HCT116 (cell line): ENCODE results near the gene PTPRO. TPM values are rescaled to one million over a fixed set of nuclear protein-coding genes. Genes with fewer than 3 reads are reported as not detected.

Source experiments
- ATAC-seq: fragments of 200-7000 bp; cut with Tn5 transposase; 2 replicates; pipeline ENCODE4 v1.9.1; 2020; ENCODE audit warnings: mild to moderate bottlenecking, moderate library complexity
- BruUV-seq: library from RNA; stranded (reverse); fragments of 400-500 nt; replicated peaks from 2 replicates; lab custom pipeline; 2021; lab: Mats Ljungman, UMichigan
- CTCF ChIA-PET: fragments of 300-600 bp; sonication (Branson Sonifier 250); formaldehyde crosslinking; loops from one replicate; lab custom pipeline; 2021; ENCODE audit warnings: antibody characterized with exemption; lab: Charles Lee
- POLR2A ChIA-PET: fragments of 300-600, 350-600 bp; sonication (Branson Sonifier 250); formaldehyde crosslinking; loops from one replicate; lab custom pipeline; 2021; ENCODE audit warnings: antibody characterized with exemption; lab: Charles Lee
- RAD21 ChIA-PET, 2 experiments: fragments of 300-600 bp; sonication (Branson Sonifier 250); formaldehyde crosslinking; loops; one replicate each; lab custom pipeline; 2023; ENCODE audit warnings: low total read pairs in 2 of 2; ENCODE audit not compliant: uncharacterized antibody in 2 of 2, unreplicated experiment in 2 of 2, low non-redundant PET in 1 of 2; lab: Charles Lee
- DNase-seq: peaks from one replicate; pipeline ENCODE4 v3.0.0-alpha.2; 2010; ENCODE audit warnings: low read depth, low spot score
- H2AFZ ChIP-seq: fragments of 200-600 bp; shearing (Covaris generic), sonication (generic); 2 replicates; pipeline ENCODE4 v1.6.1; 2017; ENCODE audit warnings: low read depth, mixed run types, mixed read lengths, antibody characterized with exemption, low read length; ENCODE audit not compliant: poor library complexity, severe bottlenecking
- H3K27ac ChIP-seq: 2 replicates; pipeline ENCODE4 v1.5.1; 2012; ENCODE audit warnings: low read depth, low read length
- H3K27me3 ChIP-seq: fragments of 200-600 bp; sonication (generic); 2 replicates; pipeline ENCODE4 v1.6.1; 2016; ENCODE audit warnings: mixed run types, low read length, mixed read lengths; ENCODE audit not compliant: insufficient read depth
- H3K36me3 ChIP-seq, 2 experiments: fragments of 200-500 bp in 1 of 2; fragments of 200-600 bp in 1 of 2; sonication (Bioruptor generic) in 1 of 2; sonication (generic) in 1 of 2; 2 replicates each; pipeline versions ENCODE4 v1.5.1 to v1.6.1; 2014 to 2016; ENCODE audit warnings: low read length in 2 of 2, inconsistent platforms in 1 of 2, mixed read lengths in 1 of 2, mixed run types in 1 of 2; ENCODE audit not compliant: insufficient read depth in 2 of 2, control insufficient read depth in 1 of 2
- H3K4me1 ChIP-seq, 2 experiments: fragments of 200-600 bp in 1 of 2; sonication (generic) in 1 of 2; 2 replicates each; pipeline versions ENCODE4 v1.5.1 to v1.6.1; 2012 to 2017; ENCODE audit warnings: low read length in 2 of 2, inconsistent platforms in 1 of 2, mild to moderate bottlenecking in 1 of 2, mixed read lengths in 1 of 2, mixed run types in 1 of 2, moderate library complexity in 1 of 2; ENCODE audit not compliant: insufficient read depth in 2 of 2, control insufficient read depth in 1 of 2
- H3K4me2 ChIP-seq: fragments of 200-600 bp; sonication (generic); 2 replicates; pipeline ENCODE4 v1.6.1; 2017; ENCODE audit warnings: mixed run types, low read length, mixed read lengths
- H3K4me3 ChIP-seq, 2 experiments: fragments of 200-600 bp in 1 of 2; sonication (generic) in 1 of 2; replicated peaks in 1 of 2; 2 replicates each; pipeline ENCODE4 v1.5.1; 2011 to 2016; ENCODE audit warnings: low read length in 2 of 2, control low read depth in 1 of 2, low read depth in 1 of 2, mild to moderate bottlenecking in 1 of 2, mixed read lengths in 1 of 2, mixed run types in 1 of 2
- H3K79me2 ChIP-seq: fragments of 200-600 bp; sonication (generic); 2 replicates; pipeline ENCODE4 v1.6.1; 2017; ENCODE audit warnings: mild to moderate bottlenecking, mixed run types, low read length, moderate library complexity, mixed read lengths; ENCODE audit not compliant: insufficient read depth
- H3K9ac ChIP-seq: fragments of 200-600 bp; sonication (generic); 2 replicates; pipeline ENCODE4 v1.6.1; 2016; ENCODE audit warnings: low read length, mixed read lengths
- H3K9me2 ChIP-seq: fragments of 200-600 bp; sonication (generic), shearing (Covaris generic); 2 replicates; pipeline ENCODE4 v1.6.1; 2017; ENCODE audit warnings: mixed run types, mild to moderate bottlenecking, moderate library complexity; ENCODE audit not compliant: insufficient read depth
- H3K9me3 ChIP-seq, 2 experiments: fragments of 200-500 bp in 1 of 2; fragments of 200-600 bp in 1 of 2; sonication (Bioruptor generic) in 1 of 2; sonication (generic) in 1 of 2; 2 replicates each; pipeline ENCODE4 v1.6.1; 2014 to 2017; ENCODE audit warnings: low read length in 2 of 2, mixed read lengths in 2 of 2, inconsistent platforms in 1 of 2, low read depth in 1 of 2, mild to moderate bottlenecking in 1 of 2, mixed run types in 1 of 2, moderate library complexity in 1 of 2; ENCODE audit not compliant: control insufficient read depth in 1 of 2, insufficient read depth in 1 of 2
- H4K20me1 ChIP-seq: fragments of 200-600 bp; sonication (generic), shearing (Covaris generic); 2 replicates; pipeline ENCODE4 v1.6.1; 2017; ENCODE audit warnings: mixed run types, mild to moderate bottlenecking, moderate library complexity; ENCODE audit not compliant: insufficient read depth
- CEBPB ChIP-seq: IDR thresholded peaks from 2 replicates; pipeline ENCODE4 v1.6.1; 2012; ENCODE audit warnings: low read depth
- CTCF ChIP-seq, 3 experiments: fragments of 200-600 bp in 1 of 3; sonication (generic) in 1 of 3; IDR thresholded peaks in 2 of 3; conservative IDR thresholded peaks in 1 of 3; 2 replicates each; pipeline ENCODE4 v1.5.1; 2012 to 2017; ENCODE audit warnings: low read depth in 2 of 3, low read length in 2 of 3, antibody characterized with exemption in 1 of 3, borderline replicate concordance in 1 of 3, control low read depth in 1 of 3, mild to moderate bottlenecking in 1 of 3, mixed read lengths in 1 of 3, mixed run types in 1 of 3, moderate library complexity in 1 of 3; ENCODE audit not compliant: insufficient read depth in 1 of 3
- POLR2AphosphoS5 ChIP-seq: IDR thresholded peaks from 2 replicates; pipeline ENCODE4 v1.6.1; 2011; ENCODE audit warnings: mild to moderate bottlenecking, low read depth, low read length, moderate library complexity
- RAD21 ChIP-seq: IDR thresholded peaks from 2 replicates; pipeline ENCODE4 v1.6.1; 2012; ENCODE audit warnings: low read depth, mild to moderate bottlenecking
- REST ChIP-seq: IDR thresholded peaks from 2 replicates; pipeline ENCODE4 v1.6.1; 2012; ENCODE audit warnings: low read depth
- SIN3A ChIP-seq: IDR thresholded peaks from 2 replicates; pipeline ENCODE4 v1.6.1; 2012; ENCODE audit warnings: low read depth
- ZBTB33 ChIP-seq: IDR thresholded peaks from 2 replicates; pipeline ENCODE4 v1.6.1; 2011; ENCODE audit warnings: mild to moderate bottlenecking, low read length, moderate library complexity; ENCODE audit not compliant: insufficient replicate concordance; ENCODE audit errors: extremely low read depth
- intact Hi-C: fragments of 100-400 bp; cut with micrococcal nuclease; formaldehyde crosslinking; loops from 2 replicates; pipeline ENCODE4 v1.10.0; 2022
- total RNA-seq: library from RNA; stranded (reverse); gene quantifications from one replicate; pipeline ENCODE4 v1.2.1, GENCODE V29; 2021; ENCODE audit not compliant: unreplicated experiment

The PTPRO gene
- total RNA-seq, 1 experiment from 2014 or later: not detected

DNA sequence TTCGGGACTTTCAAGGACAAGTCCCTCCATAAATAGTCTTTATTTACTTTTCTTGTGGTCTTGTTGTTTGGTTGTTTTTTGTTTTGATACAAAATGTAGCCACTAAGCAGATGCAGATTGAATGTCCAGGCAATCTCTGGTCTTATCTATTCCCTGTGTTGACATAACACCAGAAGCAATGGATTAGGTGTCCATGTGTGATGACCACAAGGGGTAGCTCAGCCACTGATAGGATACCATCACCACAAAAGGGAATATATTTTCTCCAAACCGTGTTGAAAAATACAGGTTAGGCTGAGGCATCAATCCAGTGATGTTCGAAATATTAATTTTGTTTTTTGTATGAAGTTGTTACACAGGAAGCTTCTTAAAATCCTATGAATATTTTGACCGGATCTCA, 270.6 kb downstream of the PTPRO start:
- RAD21 ChIA-PET: no interaction called here
- POLR2A ChIA-PET: no interaction called here
- intact Hi-C loops: loop anchor here (5.0 kb wide), 1 partner anchor 94 kb away; no protein-coding TSS in a partner anchor
- Histone ChIP-seq H4K20me1 (no peaks in the 10 kb centered on the region), H3K9ac (no peak overlapping the region), H3K27me3 (no peaks in the 10 kb centered on the region), H3K79me2 (no peaks in the 10 kb centered on the region), H3K4me1 (peaks cover 3 to 10% of the 10 kb centered on the region in 2 experiments; a peak in 3 of 4 replicates), H3K9me2 (no peaks in the 10 kb centered on the region), H3K9me3 (no peaks in the 10 kb centered on the region)
- ATAC-seq (peak; percentile 53; the same call in 1 of the 2 replicates), DNase-seq (no peak)
- CTCF ChIA-PET: interaction anchor here (0.8 to 2.4 kb wide), 4 partner anchors 8 to 264 kb away, joined by 3 to 12 read pairs (median 8); no protein-coding TSS in a partner anchor
- BruUV-seq: no TSS peak
- TF ChIP-seq SIN3A: no peak
- TF ChIP-seq CTCF (IDR thresholded peaks at IDR 0.05 in 2 of 3, conservative IDR thresholded peaks at IDR 0.05 in 1 of 3; ENCODE audit: borderline replicate concordance in 1 of 3, insufficient read depth in 1 of 3, low read depth in 2 of 3, low read length in 2 of 3): peak; percentile 21 to 46 (median 26); a peak in 3 of 6 replicates
- no peak for TF ChIP-seq CEBPB
- no peak for TF ChIP-seq POLR2AphosphoS5
- TF ChIP-seq REST: no peak
- no peak for TF ChIP-seq ZBTB33
- peak; percentile 78 for TF ChIP-seq RAD21
- TF ChIP-seq, all 23 proteins: peak for 2
- Histone ChIP-seq H3K4me2 (no peak overlapping the region), H2AFZ (peak overlapping the region; percentile 24), H3K36me3 (no peaks in the 10 kb centered on the region), H3K4me3 (no peak overlapping the region), H3K27ac (no peak overlapping the region)
